GM23338 (cell line): Measurements from ENCODE around the gene ZSCAN5C. TPM values are rescaled to one million over a fixed set of nuclear protein-coding genes. Genes with fewer than 3 reads are reported as not detected.

Experiments used
- ATAC-seq: fragments of 200-7000 bp; cut with Tn5 transposase; 3 replicates; pipeline ENCODE4 v1.9.1; 2020
- DNase-seq: peaks from one replicate; pipeline ENCODE4 v3.0.0-alpha.2; 2015; ENCODE audit warnings: low spot score
- H2AFZ ChIP-seq: fragments of 200-600 bp; sonication (generic); 2 replicates; pipeline ENCODE4 v1.8.0; 2016; ENCODE audit warnings: antibody characterized with exemption, mild to moderate bottlenecking, moderate library complexity
- H3F3A ChIP-seq: fragments of 200-600 bp; sonication (generic); replicated peaks from 2 replicates; pipeline ENCODE4 v1.8.0; 2017; ENCODE audit warnings: antibody characterized with exemption, mixed run types, low read depth
- H3K27ac ChIP-seq: fragments of 200-600 bp; sonication (generic); 2 replicates; pipeline ENCODE4 v1.6.1; 2016; ENCODE audit warnings: low read depth
- H3K27me3 ChIP-seq: fragments of 200-600 bp; sonication (generic); 2 replicates; pipeline ENCODE4 v1.8.0; 2016; ENCODE audit warnings: mild to moderate bottlenecking, mixed run types, moderate library complexity; ENCODE audit not compliant: insufficient read depth
- H3K36me3 ChIP-seq: fragments of 200-600 bp; sonication (generic); 2 replicates; pipeline ENCODE4 v1.8.0; 2016; ENCODE audit warnings: mild to moderate bottlenecking; ENCODE audit not compliant: insufficient read depth
- H3K4me1 ChIP-seq: fragments of 200-600 bp; sonication (generic); 2 replicates; pipeline ENCODE4 v1.8.0; 2016; ENCODE audit warnings: mild to moderate bottlenecking, moderate library complexity; ENCODE audit not compliant: insufficient read depth
- H3K4me2 ChIP-seq: fragments of 200-600 bp; sonication (generic); 2 replicates; pipeline ENCODE4 v1.7.1; 2017; ENCODE audit warnings: mixed run types
- H3K4me3 ChIP-seq: fragments of 200-600 bp; sonication (generic); 2 replicates; pipeline ENCODE4 v1.6.1; 2016; ENCODE audit warnings: mixed run types
- H3K79me2 ChIP-seq: fragments of 200-600 bp; sonication (generic); replicated peaks from 2 replicates; pipeline ENCODE4 v1.8.0; 2017; ENCODE audit warnings: mild to moderate bottlenecking; ENCODE audit not compliant: insufficient read depth
- H3K9me2 ChIP-seq: fragments of 200-600 bp; sonication (generic); 2 replicates; pipeline ENCODE4 v1.8.0; 2017; ENCODE audit not compliant: insufficient read depth
- H4K20me1 ChIP-seq: fragments of 200-600 bp; sonication (generic); replicated peaks from 2 replicates; pipeline ENCODE4 v1.8.0; 2017; ENCODE audit warnings: mild to moderate bottlenecking; ENCODE audit not compliant: insufficient read depth
- H3K27ac Mint-ChIP-seq: 2 replicates; pipeline ENCODE4 v1.8.0; 2020; ENCODE audit warnings: inconsistent platforms, mild to moderate bottlenecking, moderate library complexity, mixed read lengths
- H3K27me3 Mint-ChIP-seq: 3 replicates; pipeline ENCODE4 v1.8.0; 2022; ENCODE audit warnings: low read depth, mild to moderate bottlenecking, moderate library complexity, mixed read lengths, inconsistent platforms; ENCODE audit not compliant: insufficient read depth, poor library complexity
- H3K36me3 Mint-ChIP-seq: 3 replicates; pipeline ENCODE4 v1.8.0; 2021; ENCODE audit warnings: low read depth, mild to moderate bottlenecking, inconsistent platforms, moderate library complexity, mixed read lengths
- H3K4me1 Mint-ChIP-seq: 3 replicates; pipeline ENCODE4 v1.8.0; 2020; ENCODE audit warnings: mild to moderate bottlenecking, inconsistent platforms, mixed read lengths
- H3K4me3 Mint-ChIP-seq: 3 replicates; pipeline ENCODE4 v1.8.0; 2021; ENCODE audit warnings: moderate library complexity, mild to moderate bottlenecking, inconsistent platforms, mixed read lengths
- H3K9me3 Mint-ChIP-seq: 3 replicates; pipeline ENCODE4 v1.8.0; 2020; ENCODE audit warnings: moderate library complexity, mild to moderate bottlenecking, inconsistent platforms, mixed read lengths
- CREB1 ChIP-seq: fragments of 250-450 bp; sonication (Bioruptor Pico); IDR thresholded peaks from 2 replicates; pipeline ENCODE4 v1.5.0; 2020; ENCODE audit warnings: low read depth, mild to moderate bottlenecking, moderate library complexity
- CTCF ChIP-seq, 2 experiments: fragments of 200-600 bp in 1 of 2; sonication (generic) in 1 of 2; conservative IDR thresholded peaks; 2 replicates each; pipeline versions ENCODE4 v1.5.1 to v1.6.1; 2016 to 2017; ENCODE audit warnings: antibody characterized with exemption in 2 of 2, low read depth in 2 of 2, mild to moderate bottlenecking in 2 of 2, moderate library complexity in 1 of 2
- ETS1 ChIP-seq: IDR thresholded peaks from 2 replicates; pipeline ENCODE4 v1.6.1; 2016; ENCODE audit warnings: antibody characterized with exemption
- EZH2phosphoT487 ChIP-seq: fragments of 200-600 bp; sonication (generic); IDR thresholded peaks from one replicate; pipeline ENCODE4 v1.8.1; 2018; ENCODE audit warnings: antibody characterized with exemption; ENCODE audit not compliant: unreplicated experiment
- JUNB ChIP-seq: IDR thresholded peaks from one replicate; pipeline ENCODE4 v1.6.1; 2016; ENCODE audit warnings: antibody characterized with exemption; ENCODE audit not compliant: unreplicated experiment
- NANOG ChIP-seq: IDR thresholded peaks from 2 replicates; pipeline ENCODE4 v1.6.1; 2016; ENCODE audit warnings: antibody characterized with exemption, borderline replicate concordance
- POLR2AphosphoS5 ChIP-seq: IDR thresholded peaks from 2 replicates; pipeline ENCODE4 v1.6.1; 2016; ENCODE audit warnings: antibody characterized with exemption, low read depth
- ZNF114 ChIP-seq: fragments of 250-450 bp; sonication (Bioruptor Pico); IDR thresholded peaks from 2 replicates; pipeline ENCODE4 v1.5.0; 2020; ENCODE audit warnings: mild to moderate bottlenecking, moderate library complexity
- ZNF331 ChIP-seq: fragments of 250-450 bp; sonication (Bioruptor Pico); IDR thresholded peaks from 2 replicates; pipeline ENCODE4 v1.5.0; 2020; ENCODE audit warnings: low read depth, mild to moderate bottlenecking, moderate library complexity
- polyA plus RNA-seq: library from polyadenylated mRNA; unstranded; fragments of >200 nt; fragmentation: Nextera tagmentation; extraction: Ambion mirVana; gene quantifications from 2 replicates; pipeline ENCODE4 v1.2.1, GENCODE V29; 2016
- total RNA-seq: library from RNA; depleted of rRNA; stranded (reverse); fragments of >200 nt; shearing (Covaris generic); gene quantifications from 2 replicates; pipeline ENCODE4 v1.2.3, GENCODE V29; 2014
- TF ChIP-seq, protein P1 (sequence below): IDR thresholded peaks from one replicate; pipeline ENCODE4 v1.6.1; 2018; ENCODE audit warnings: antibody characterized with exemption; ENCODE audit not compliant: unreplicated experiment

The ZSCAN5C gene
- total and polyA plus RNA-seq, 2 experiments from 2014 or later = not detected

GRCh38 chr19:56159622-56160271, 42.3 kb upstream of the ZSCAN5C start (continued):
- no peak for TF ChIP-seq JUNB
- TF ChIP-seq, protein P1, sequence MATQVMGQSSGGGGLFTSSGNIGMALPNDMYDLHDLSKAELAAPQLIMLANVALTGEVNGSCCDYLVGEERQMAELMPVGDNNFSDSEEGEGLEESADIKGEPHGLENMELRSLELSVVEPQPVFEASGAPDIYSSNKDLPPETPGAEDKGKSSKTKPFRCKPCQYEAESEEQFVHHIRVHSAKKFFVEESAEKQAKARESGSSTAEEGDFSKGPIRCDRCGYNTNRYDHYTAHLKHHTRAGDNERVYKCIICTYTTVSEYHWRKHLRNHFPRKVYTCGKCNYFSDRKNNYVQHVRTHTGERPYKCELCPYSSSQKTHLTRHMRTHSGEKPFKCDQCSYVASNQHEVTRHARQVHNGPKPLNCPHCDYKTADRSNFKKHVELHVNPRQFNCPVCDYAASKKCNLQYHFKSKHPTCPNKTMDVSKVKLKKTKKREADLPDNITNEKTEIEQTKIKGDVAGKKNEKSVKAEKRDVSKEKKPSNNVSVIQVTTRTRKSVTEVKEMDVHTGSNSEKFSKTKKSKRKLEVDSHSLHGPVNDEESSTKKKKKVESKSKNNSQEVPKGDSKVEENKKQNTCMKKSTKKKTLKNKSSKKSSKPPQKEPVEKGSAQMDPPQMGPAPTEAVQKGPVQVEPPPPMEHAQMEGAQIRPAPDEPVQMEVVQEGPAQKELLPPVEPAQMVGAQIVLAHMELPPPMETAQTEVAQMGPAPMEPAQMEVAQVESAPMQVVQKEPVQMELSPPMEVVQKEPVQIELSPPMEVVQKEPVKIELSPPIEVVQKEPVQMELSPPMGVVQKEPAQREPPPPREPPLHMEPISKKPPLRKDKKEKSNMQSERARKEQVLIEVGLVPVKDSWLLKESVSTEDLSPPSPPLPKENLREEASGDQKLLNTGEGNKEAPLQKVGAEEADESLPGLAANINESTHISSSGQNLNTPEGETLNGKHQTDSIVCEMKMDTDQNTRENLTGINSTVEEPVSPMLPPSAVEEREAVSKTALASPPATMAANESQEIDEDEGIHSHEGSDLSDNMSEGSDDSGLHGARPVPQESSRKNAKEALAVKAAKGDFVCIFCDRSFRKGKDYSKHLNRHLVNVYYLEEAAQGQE = no peak

DNA sequence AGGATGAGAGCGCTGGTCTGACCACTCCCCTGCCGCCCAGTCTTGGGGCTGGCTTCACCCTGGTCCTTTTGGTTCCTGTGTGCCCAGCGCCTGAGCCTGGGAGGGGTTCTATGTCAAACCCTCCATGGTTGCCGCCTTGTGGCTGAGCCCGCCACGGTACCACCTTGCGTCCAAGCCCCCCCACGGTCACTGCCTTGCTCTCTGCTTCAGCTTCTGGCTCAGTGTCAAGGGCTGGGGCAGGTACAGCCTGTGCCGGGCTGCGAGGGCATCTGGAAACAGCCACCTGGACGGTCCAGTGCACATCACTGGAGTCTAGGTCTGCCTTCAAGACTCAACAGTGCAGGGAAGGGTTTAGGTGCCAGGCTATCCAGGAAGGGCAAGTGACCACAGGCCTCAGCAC, 40.5 kb upstream of the ZSCAN5C start:
- TF ChIP-seq ETS1 (no peak), NANOG (no peak), EZH2phosphoT487 (no peak), JUNB (no peak)
- Histone ChIP-seq H3F3A (no peaks in the 10 kb centered on the region), H3K79me2 (no peaks in the 10 kb centered on the region), H3K4me2 (no peak overlapping the region), H4K20me1 (no peaks in the 10 kb centered on the region; the same call in 1 of the 2 replicates), H2AFZ (no peak overlapping the region), H3K36me3 (no peaks in the 10 kb centered on the region), H3K9me2 (no peaks in the 10 kb centered on the region), H3K27me3 (no peaks in the 10 kb centered on the region), H3K27ac (no peak overlapping the region), H3K4me1 (no peaks in the 10 kb centered on the region), H3K4me3 (no peak overlapping the region)
- Mint-ChIP-seq H3K27me3 (peaks cover 1% of the 10 kb centered on the region), H3K36me3 (peaks cover 13% of the 10 kb centered on the region), H3K4me1 (no peaks in the 10 kb centered on the region), H3K9me3 (no peaks in the 10 kb centered on the region; the same call in 2 of the 3 replicates), H3K27ac (no peak overlapping the region), H3K4me3 (no peak overlapping the region)
- DNase-seq (no peak), ATAC-seq (no peak)

DNA sequence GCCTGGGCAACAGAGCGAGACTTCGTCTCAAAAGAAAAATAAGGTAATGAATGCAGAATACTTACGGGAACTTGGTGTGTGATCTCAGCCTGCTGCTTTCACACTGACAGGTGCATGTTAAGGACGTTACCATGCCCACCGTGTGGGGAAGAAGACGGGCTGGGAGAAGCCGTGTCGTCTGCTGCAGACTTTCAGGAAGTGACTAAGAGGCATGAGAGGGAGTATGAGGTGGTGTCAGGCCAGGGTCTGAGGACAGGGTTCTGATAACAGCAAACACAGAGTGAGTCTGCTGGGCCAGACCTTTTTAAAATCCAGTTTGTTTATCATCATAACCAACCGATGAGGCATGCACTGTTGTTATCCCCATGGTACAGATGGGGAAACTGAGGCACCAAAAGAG, 39.8 kb upstream of the ZSCAN5C start:
- no peaks in the 10 kb centered on the region for H3K27me3 ChIP-seq
- H3K27me3 Mint-ChIP-seq = peaks cover 1% of the 10 kb centered on the region
- H3K4me3 ChIP-seq = no peak overlapping the region
- no peaks in the 10 kb centered on the region for H3F3A ChIP-seq
- H4K20me1 ChIP-seq = no peaks in the 10 kb centered on the region; the same call in 1 of the 2 replicates
- no peak overlapping the region for H3K4me3 Mint-ChIP-seq
- H3K4me1 Mint-ChIP-seq = no peaks in the 10 kb centered on the region
- no peak overlapping the region for H3K4me2 ChIP-seq
- no peak overlapping the region for H3K27ac ChIP-seq
- no peak overlapping the region for H2AFZ ChIP-seq
- H3K4me1 ChIP-seq = no peaks in the 10 kb centered on the region
- H3K9me2 ChIP-seq = no peaks in the 10 kb centered on the region
- no peaks in the 10 kb centered on the region for H3K36me3 ChIP-seq
- ATAC-seq (no peak), DNase-seq (no peak)
- H3K27ac Mint-ChIP-seq = no peak overlapping the region
- no peaks in the 10 kb centered on the region; the same call in 2 of the 3 replicates for H3K9me3 Mint-ChIP-seq
- peaks cover 13% of the 10 kb centered on the region for H3K36me3 Mint-ChIP-seq
- H3K79me2 ChIP-seq = no peaks in the 10 kb centered on the region
- TF ChIP-seq ETS1 (no peak), NANOG (no peak), ZNF331 (no peak), POLR2AphosphoS5 (no peak), CTCF (conservative IDR thresholded peaks at IDR 0.05; ENCODE audit: low read depth in 2 of 2) (no peak), CREB1 (CRISPR knock-in tag) (no peak), EZH2phosphoT487 (no peak), ZNF114 (no peak)
- TF ChIP-seq, protein P1 = no peak
